ENCODE data around the gene DCTPP1. TPM values are rescaled to one million over a fixed set of nuclear protein-coding genes. Genes with fewer than 3 reads are reported as not detected.
A peak's percentile ranks its signal among the peaks of the same experiment; 100 is the strongest.

Gene DCTPP1
- total and polyA plus RNA-seq, 2 of the 13 experiments (the other 11 are each of a cell fraction or from before 2014, with no cell fraction given): 54.8 to 74.4 TPM

GRCh38 chr16:30401768-30402425, 27.9 kb downstream of the DCTPP1 start (continued):
- TF ChIP-seq AHDC1 (CRISPR knock-in tag; IDR thresholded peaks at IDR 0.05; ENCODE audit: borderline replicate concordance) (peak; percentile 82; the same call in 1 of the 2 replicates), ZMYM2 (CRISPR knock-in tag; IDR thresholded peaks at IDR 0.05) (peak; percentile 100), PPARG (CRISPR knock-in tag; conservative IDR thresholded peaks at IDR 0.05) (peak; percentile 82), KLF13 (CRISPR knock-in tag; IDR thresholded peaks at IDR 0.05) (no peak), TBX2 (CRISPR knock-in tag; IDR thresholded peaks at IDR 0.05; ENCODE audit: borderline replicate concordance) (peak; percentile 94), CREB3 (CRISPR knock-in tag; IDR thresholded peaks at IDR 0.05) (no peak), CENPX (CRISPR knock-in tag; IDR thresholded peaks at IDR 0.05) (no peak), RORA (CRISPR knock-in tag; IDR thresholded peaks at IDR 0.05) (peak; percentile 95), ZNF572 (CRISPR knock-in tag; IDR thresholded peaks at IDR 0.05) (peak; percentile 39; the same call in 1 of the 2 replicates), ZNF367 (CRISPR knock-in tag; IDR thresholded peaks at IDR 0.05; ENCODE audit: borderline replicate concordance) (no peak), EED (CRISPR knock-in tag; IDR thresholded peaks at IDR 0.05) (no peak), NRL (CRISPR knock-in tag; IDR thresholded peaks at IDR 0.05; ENCODE audit: borderline replicate concordance) (no peak), ZNF878 (CRISPR knock-in tag; IDR thresholded peaks at IDR 0.05) (no peak; the same call in 1 of the 2 replicates), KLF16 (CRISPR knock-in tag; IDR thresholded peaks at IDR 0.05) (peak in 1 of 2 experiments; percentile 67; a peak in 1 of 4 replicates)
- TF ChIP-seq, protein P1, sequence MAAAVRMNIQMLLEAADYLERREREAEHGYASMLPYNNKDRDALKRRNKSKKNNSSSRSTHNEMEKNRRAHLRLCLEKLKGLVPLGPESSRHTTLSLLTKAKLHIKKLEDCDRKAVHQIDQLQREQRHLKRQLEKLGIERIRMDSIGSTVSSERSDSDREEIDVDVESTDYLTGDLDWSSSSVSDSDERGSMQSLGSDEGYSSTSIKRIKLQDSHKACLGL (CRISPR knock-in tag; IDR thresholded peaks at IDR 0.05): no peak
- TF ChIP-seq, protein P2, sequence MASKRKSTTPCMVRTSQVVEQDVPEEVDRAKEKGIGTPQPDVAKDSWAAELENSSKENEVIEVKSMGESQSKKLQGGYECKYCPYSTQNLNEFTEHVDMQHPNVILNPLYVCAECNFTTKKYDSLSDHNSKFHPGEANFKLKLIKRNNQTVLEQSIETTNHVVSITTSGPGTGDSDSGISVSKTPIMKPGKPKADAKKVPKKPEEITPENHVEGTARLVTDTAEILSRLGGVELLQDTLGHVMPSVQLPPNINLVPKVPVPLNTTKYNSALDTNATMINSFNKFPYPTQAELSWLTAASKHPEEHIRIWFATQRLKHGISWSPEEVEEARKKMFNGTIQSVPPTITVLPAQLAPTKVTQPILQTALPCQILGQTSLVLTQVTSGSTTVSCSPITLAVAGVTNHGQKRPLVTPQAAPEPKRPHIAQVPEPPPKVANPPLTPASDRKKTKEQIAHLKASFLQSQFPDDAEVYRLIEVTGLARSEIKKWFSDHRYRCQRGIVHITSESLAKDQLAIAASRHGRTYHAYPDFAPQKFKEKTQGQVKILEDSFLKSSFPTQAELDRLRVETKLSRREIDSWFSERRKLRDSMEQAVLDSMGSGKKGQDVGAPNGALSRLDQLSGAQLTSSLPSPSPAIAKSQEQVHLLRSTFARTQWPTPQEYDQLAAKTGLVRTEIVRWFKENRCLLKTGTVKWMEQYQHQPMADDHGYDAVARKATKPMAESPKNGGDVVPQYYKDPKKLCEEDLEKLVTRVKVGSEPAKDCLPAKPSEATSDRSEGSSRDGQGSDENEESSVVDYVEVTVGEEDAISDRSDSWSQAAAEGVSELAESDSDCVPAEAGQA (IDR thresholded peaks at IDR 0.05; ENCODE audit: low read depth): no peak
- TF ChIP-seq, protein P2 (CRISPR knock-in tag; IDR thresholded peaks at IDR 0.05; ENCODE audit: borderline replicate concordance): no peak

All from HepG2 (cell line).